Coronary artery (tissue), 2 donors: ENCODE data around the gene STUB1.

Experiments used
- DNase-seq: peaks from one replicate; pipeline ENCODE4 v3.0.0-alpha.2; 2017; ENCODE audit warnings: low spot score
- H3K27ac ChIP-seq, 2 donors: fragments of 200-600 bp; sonication (generic); one replicate each; pipeline ENCODE4 v1.5.1; 2016 to 2019
- H3K4me3 ChIP-seq: fragments of 200-600 bp; sonication (generic); 2 replicates; pipeline ENCODE4 v1.5.1; 2016; ENCODE audit warnings: mild to moderate bottlenecking, moderate library complexity
- CTCF ChIP-seq: fragments of 200-600 bp; sonication (generic); IDR thresholded peaks from one replicate; pipeline ENCODE4 v1.5.1; 2019; ENCODE audit warnings: antibody characterized with exemption

STUB1 gene

GRCh38 chr16:634996-635395 lies 45.2 kb upstream of the STUB1 start:
- Histone ChIP-seq H3K27ac (no peak overlapping the region), H3K4me3 (peak overlapping the region; percentile 82)
- no peak for DNase-seq
- no peak for TF ChIP-seq CTCF

GRCh38 chr16:635573-636205 lies 44.5 kb upstream of the STUB1 start:
- TF ChIP-seq CTCF = no peak
- H3K4me3 ChIP-seq = peak overlapping the region; percentile 82
- peak overlapping the region; percentile 94 to 97 for H3K27ac ChIP-seq
- DNase-seq = no peak

GRCh38 chr16:636206-637080 lies 43.8 kb upstream of the STUB1 start, which contains the start of gene METTL26:
Gene METTL26 (minus strand): TSS chr16:636305. CDS start chr16:636290, 15 bp downstream.
- TF ChIP-seq CTCF = no peak
- peak within 1 kb of the TSS; percentile 82 for H3K4me3 ChIP-seq

GRCh38 chr16:637081-638018 lies 42.9 kb upstream of the STUB1 start:
- no peak for DNase-seq
- no peak for TF ChIP-seq CTCF
- Histone ChIP-seq H3K4me3 (peak overlapping the region; percentile 82), H3K27ac (peak overlapping the region; percentile 94 to 97)

More at GRCh38 chr16:636206-637080, 43.8 kb upstream of the STUB1 start, which contains the start of gene METTL26:
- peak; percentile 96 for DNase-seq
- peak within 1 kb of the TSS; percentile 94 to 97 for H3K27ac ChIP-seq

- no peak overlapping the region for H3K27ac ChIP-seq
- DNase-seq = no peak
- TF ChIP-seq CTCF = no peak
- no peak overlapping the region for H3K4me3 ChIP-seq
Measured at GRCh38 chr16:638034-638543, 42.1 kb upstream of the STUB1 start.

GRCh38 chr16:638836-639235 lies 41.4 kb upstream of the STUB1 start:
- no peak overlapping the region for H3K4me3 ChIP-seq
- no peak for DNase-seq
- H3K27ac ChIP-seq = no peak overlapping the region
- TF ChIP-seq CTCF = no peak
